HG03066 (cell line): ENCODE results near the gene ATAD3A.
A peak's percentile ranks its signal among the peaks of the same experiment; 100 is the strongest.

ENCODE experiments used
- ATAC-seq: cut with Tn5 transposase; IDR thresholded peaks from one replicate; pipeline ENCODE4 v1.9.1; 2021; ENCODE audit warnings: low read depth; ENCODE audit not compliant: unreplicated experiment

The ATAD3A gene

GRCh38 chr1:1573843-1574720 lies 62.1 kb downstream of the ATAD3A start:
- ATAC-seq: peak; percentile 48

- ATAC-seq: peak; percentile 58
These were observed 63.0 kb downstream of the ATAD3A start, which contains the start of gene SSU72 for GRCh38 chr1:1574721-1575537. SSU72 (minus strand) TSS chr1:1574863; CDS start chr1:1574557, 306 bp downstream.

- ATAC-seq: no peak
These were observed 65.5 kb downstream of the ATAD3A start for GRCh38 chr1:1577367-1578011.

GRCh38 chr1:1578371-1578940 lies 66.5 kb downstream of the ATAD3A start:
- no peak for ATAC-seq

- no peak for ATAC-seq
These were observed 70.8 kb downstream of the ATAD3A start for GRCh38 chr1:1582585-1583346.

GRCh38 chr1:1583347-1584010 lies 71.5 kb downstream of the ATAD3A start:
- no peak for ATAC-seq
